ENCODE measurements around the gene ESYT2. TPM values are rescaled to one million over a fixed set of nuclear protein-coding genes. Genes with fewer than 3 reads are reported as not detected.

ESYT2 gene
- total RNA-seq, 1 experiment from 2014 or later = 39.0 TPM

DNA sequence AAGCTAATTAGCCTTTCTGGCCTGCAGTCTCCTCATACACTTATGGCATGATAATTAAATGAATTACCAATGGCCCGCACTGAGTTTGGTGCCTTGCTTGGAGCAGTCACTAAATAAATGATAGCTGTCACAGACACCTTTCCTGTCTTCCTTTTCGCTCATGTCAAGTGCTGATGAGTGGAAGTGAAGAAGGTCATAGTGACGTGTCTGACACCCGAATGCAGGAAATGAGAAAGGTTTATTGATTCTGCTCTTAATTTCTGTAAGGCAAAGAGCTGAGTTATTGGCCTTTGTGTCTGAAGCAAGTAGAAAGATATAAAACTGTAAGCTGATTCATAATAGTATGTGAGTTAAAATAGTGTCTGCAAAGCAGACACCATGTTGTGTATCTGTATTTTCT lies 13.2 kb upstream of the ESYT2 start:
- no CpG with 5 or more reads among the region's 4 CpGs for WGBS (ENCODE audit: extremely low coverage, insufficient read length, low lambda C conversion rate)
- no peak overlapping the region for H2BK20ac ChIP-seq (ENCODE audit: low read depth, low read length, poor library complexity, severe bottlenecking)
- no peak overlapping the region for H3K9ac ChIP-seq (ENCODE audit: extremely low read depth, insufficient read length, low read length)
- H3K23me2 ChIP-seq (ENCODE audit: insufficient read length, low read depth, low read length, poor library complexity, severe bottlenecking) = no peaks in the 10 kb centered on the region
- Mint-ChIP-seq H3K27me3 (ENCODE audit: low read depth) (no peaks in the 10 kb centered on the region), H3K4me3 (no peak overlapping the region), H3K4me1 (peaks cover 23 to 29% of the 10 kb centered on the region in 2 experiments), H3K27ac (no peak overlapping the region), H3K9me3 (peaks cover 20% of the 10 kb centered on the region in 2 experiments), H3K36me3 (ENCODE audit: insufficient read depth in 1 of 3, low read depth in 3 of 3) (peaks cover 5 to 18% (median 11%) of the 10 kb centered on the region in 3 experiments; a peak in 6 of 7 replicates)
- H3K79me1 ChIP-seq (ENCODE audit: insufficient read depth, low read depth, low read length, poor library complexity, severe bottlenecking) = no peaks in the 10 kb centered on the region
- H3K4me2 ChIP-seq (ENCODE audit: insufficient read depth, insufficient read length, low read length) = no peak overlapping the region
- H3K4ac ChIP-seq (ENCODE audit: low read depth, low read length) = no peak overlapping the region
- H3K79me2 ChIP-seq (ENCODE audit: insufficient read depth, low read length) = no peaks in the 10 kb centered on the region
- no peak overlapping the region for H2BK12ac ChIP-seq (ENCODE audit: insufficient read length, low read depth, low read length)
- no peak overlapping the region for H3K14ac ChIP-seq (ENCODE audit: insufficient read depth, low read length)
- H2AK5ac ChIP-seq (ENCODE audit: insufficient read length, low read length) = no peak overlapping the region
- H4K20me1 ChIP-seq (ENCODE audit: control insufficient read depth, insufficient read depth, insufficient read length) = no peaks in the 10 kb centered on the region
- TF ChIP-seq CTCF (conservative IDR thresholded peaks at IDR 0.05) = no peak
- no peak overlapping the region for H3K23ac ChIP-seq (ENCODE audit: insufficient read length, low read depth, low read length)
- H2BK15ac ChIP-seq (ENCODE audit: low read depth, low read length) = no peak overlapping the region
- peaks cover 4% of the 10 kb centered on the region; the same call in 1 of the 2 replicates for H3K4me1 ChIP-seq (ENCODE audit: insufficient read depth, low read length)
- no peak overlapping the region for H4K5ac ChIP-seq (ENCODE audit: insufficient read length, low read depth, low read length)
- no peaks in the 10 kb centered on the region for H3K27me3 ChIP-seq (ENCODE audit: insufficient read depth, low read length)
- no peak overlapping the region for H2BK5ac ChIP-seq (ENCODE audit: insufficient read length, low read length)
- H2AFZ ChIP-seq (ENCODE audit: low read length) = no peak overlapping the region
- no peak overlapping the region for H2BK120ac ChIP-seq (ENCODE audit: low read depth, low read length, poor library complexity, severe bottlenecking)
- no peak overlapping the region for H4K91ac ChIP-seq (ENCODE audit: insufficient read length, low read depth, low read length)
- no peak overlapping the region for H3K18ac ChIP-seq (ENCODE audit: insufficient read length, low read depth, low read length)
- DNase-seq = no peak
- no peak overlapping the region for H3T11ph ChIP-seq (ENCODE audit: low read length)
- peaks cover 7% of the 10 kb centered on the region for H3K9me3 ChIP-seq (ENCODE audit: control insufficient read depth, low read depth, low read length)
- H3K56ac ChIP-seq (ENCODE audit: insufficient read length, low read depth, low read length) = no peak overlapping the region
- H3K27ac ChIP-seq (ENCODE audit: insufficient read length, low read depth, low read length) = no peak overlapping the region
- H4K8ac ChIP-seq (replicated peaks; ENCODE audit: insufficient read length, low read depth, low read length) = no peak overlapping the region
